ENCODE measurements around the gene PHACTR1.
A peak's percentile ranks its signal among the peaks of the same experiment; 100 is the strongest.

Gene PHACTR1

GRCh38 chr6:13259393-13259792, 542.8 kb downstream of the PHACTR1 start:
- no peak overlapping the region for H3K4me3 ChIP-seq (ENCODE audit: low read depth, low read length)
- TF ChIP-seq CTCF (IDR thresholded peaks at IDR 0.05; ENCODE audit: insufficient read depth, low read depth, low read length, missing control alignments) = no peak
- DNase-seq (ENCODE audit: low read depth) = peak; percentile 75

- H3K4me3 ChIP-seq (ENCODE audit: low read depth, low read length) = no peak overlapping the region
- no peak for DNase-seq (ENCODE audit: low read depth)
- TF ChIP-seq CTCF (IDR thresholded peaks at IDR 0.05; ENCODE audit: insufficient read depth, low read depth, low read length, missing control alignments) = no peak
These were observed 543.6 kb downstream of the PHACTR1 start for GRCh38 chr6:13260101-13260598.

- TF ChIP-seq CTCF (IDR thresholded peaks at IDR 0.05; ENCODE audit: insufficient read depth, low read depth, low read length, missing control alignments) = no peak
- no peak overlapping the region for H3K4me3 ChIP-seq (ENCODE audit: low read depth, low read length)
- DNase-seq (ENCODE audit: low read depth) = peak; percentile 50
These were observed 544.3 kb downstream of the PHACTR1 start for GRCh38 chr6:13260831-13261230.

- peak; percentile 80 for DNase-seq (ENCODE audit: low read depth)
- no peak for TF ChIP-seq CTCF (IDR thresholded peaks at IDR 0.05; ENCODE audit: insufficient read depth, low read depth, low read length, missing control alignments)
- H3K4me3 ChIP-seq (ENCODE audit: low read depth, low read length) = no peak overlapping the region
These were observed 545.0 kb downstream of the PHACTR1 start for GRCh38 chr6:13261464-13261994.

- DNase-seq (ENCODE audit: low read depth) = no peak
- no peak overlapping the region for H3K4me3 ChIP-seq (ENCODE audit: low read depth, low read length)
- TF ChIP-seq CTCF (IDR thresholded peaks at IDR 0.05; ENCODE audit: insufficient read depth, low read depth, low read length, missing control alignments) = no peak
These were observed 546.0 kb downstream of the PHACTR1 start for GRCh38 chr6:13262302-13263230.

GRCh38 chr6:13263669-13264068, 547.1 kb downstream of the PHACTR1 start:
- no peak overlapping the region for H3K4me3 ChIP-seq (ENCODE audit: low read depth, low read length)
- DNase-seq (ENCODE audit: low read depth) = no peak
- TF ChIP-seq CTCF (IDR thresholded peaks at IDR 0.05; ENCODE audit: insufficient read depth, low read depth, low read length, missing control alignments) = no peak

Data from GM12865 (cell line).